Measurements from ENCODE around the gene DOCK2.

DNA sequence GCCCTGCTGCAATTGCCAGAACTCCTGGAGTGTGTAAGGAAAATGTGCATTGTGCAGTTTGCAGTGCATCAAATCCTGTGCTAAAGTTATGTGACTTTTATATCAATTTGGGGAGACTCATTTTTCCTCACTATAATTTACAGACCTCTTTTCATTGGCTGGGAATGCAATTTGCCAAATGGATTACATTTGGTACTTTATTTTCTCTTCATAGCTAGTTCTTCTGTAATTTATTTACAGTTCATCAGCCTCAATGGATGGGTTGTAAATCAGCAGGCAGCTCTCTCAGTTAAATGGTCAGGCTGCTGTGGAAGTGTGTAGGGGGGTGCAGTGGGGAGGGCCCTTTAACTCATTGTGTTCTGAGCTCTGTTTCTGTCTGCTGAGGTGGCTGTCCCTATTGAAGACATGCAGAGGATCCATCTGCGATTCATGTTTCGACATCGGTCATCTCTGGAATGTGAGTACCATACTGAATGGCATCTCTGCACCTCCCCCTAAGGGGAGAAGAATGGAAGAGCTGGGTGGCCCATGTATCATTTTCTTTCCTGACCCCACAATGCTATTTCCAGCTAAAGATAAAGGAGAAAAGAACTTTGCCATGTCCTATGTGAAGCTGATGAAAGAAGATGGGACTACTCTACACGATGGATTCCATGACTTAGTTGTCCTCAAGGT lies 74.6 kb downstream of the DOCK2 start:
- no peak for TF ChIP-seq CTCF (IDR thresholded peaks at IDR 0.05; ENCODE audit: borderline replicate concordance, extremely low read depth, low read length, poor library complexity, severe bottlenecking)
- no peak for TF ChIP-seq EZH2 (IDR thresholded peaks at IDR 0.05; ENCODE audit: borderline replicate concordance, low read depth, low read length, severe bottlenecking)
